ENCODE measurements around the gene EFNA3. TPM values are rescaled to one million over a fixed set of nuclear protein-coding genes. Genes with fewer than 3 reads are reported as not detected.

The EFNA3 gene
- polyA plus RNA-seq, 1 donor from 2014 or later: 12.2 TPM

- H3K79me2 ChIP-seq (replicated peaks; ENCODE audit: insufficient read depth, low read length): no peaks in the 10 kb centered on the region
- no peak overlapping the region for H2AFZ ChIP-seq (ENCODE audit: low read depth, low read length)
- H4K20me1 ChIP-seq (ENCODE audit: insufficient read depth): no peaks in the 10 kb centered on the region
- no peak for TF ChIP-seq TAF1 (IDR thresholded peaks at IDR 0.05; ENCODE audit: low read depth)
- no peak for TF ChIP-seq CTCF (IDR thresholded peaks at IDR 0.05; ENCODE audit: poor library complexity, severe bottlenecking)
- no peak for TF ChIP-seq EZH2 (IDR thresholded peaks at IDR 0.05; ENCODE audit: borderline replicate concordance, insufficient read depth, low read length, poor library complexity, severe bottlenecking)
- no peak for TF ChIP-seq EP300 (conservative IDR thresholded peaks at IDR 0.05; ENCODE audit: poor library complexity, severe bottlenecking)
- no peak for TF ChIP-seq POLR2AphosphoS5 (IDR thresholded peaks at IDR 0.05)
- no peak for TF ChIP-seq REST (IDR thresholded peaks at IDR 0.05; ENCODE audit: borderline replicate concordance)
- no peak for TF ChIP-seq SMC3 (conservative IDR thresholded peaks at IDR 0.05; ENCODE audit: poor library complexity)
- TF ChIP-seq MXI1 (conservative IDR thresholded peaks at IDR 0.05; ENCODE audit: poor library complexity, severe bottlenecking): no peak
- no peak for TF ChIP-seq RAD21 (conservative IDR thresholded peaks at IDR 0.05)
- no peak overlapping the region for H3K9ac ChIP-seq (ENCODE audit: low read length)
- H3K27ac ChIP-seq (ENCODE audit: low read length): no peak overlapping the region
- H3K4me3 ChIP-seq (ENCODE audit: low read length): no peak overlapping the region
- no peak overlapping the region for H3K4me2 ChIP-seq (ENCODE audit: low read length)
- H3F3A ChIP-seq (ENCODE audit: insufficient read depth, low read length, poor library complexity, severe bottlenecking): no peaks in the 10 kb centered on the region
- H3K9me2 ChIP-seq (ENCODE audit: insufficient read depth, low read length): no peaks in the 10 kb centered on the region
- no peaks in the 10 kb centered on the region for H3K27me3 ChIP-seq (ENCODE audit: insufficient read depth, low read depth, low read length)
- no peaks in the 10 kb centered on the region for H3K9me3 ChIP-seq (ENCODE audit: low read length)
- H3K36me3 ChIP-seq (ENCODE audit: insufficient read depth, low read length): no peaks in the 10 kb centered on the region
Measured at GRCh38 chr1:155107309-155108264, 28.9 kb downstream of the EFNA3 start.

- Histone ChIP-seq H3K4me3 (ENCODE audit: low read length) (no peak overlapping the region), H3K4me2 (ENCODE audit: low read length) (no peak overlapping the region), H3K27ac (ENCODE audit: low read length) (no peak overlapping the region), H2AFZ (ENCODE audit: low read depth, low read length) (no peak overlapping the region), H3K9me3 (ENCODE audit: low read length) (no peaks in the 10 kb centered on the region), H3F3A (ENCODE audit: insufficient read depth, low read length, poor library complexity, severe bottlenecking) (no peaks in the 10 kb centered on the region), H3K9ac (ENCODE audit: low read length) (no peak overlapping the region), H4K20me1 (ENCODE audit: insufficient read depth) (no peaks in the 10 kb centered on the region), H3K27me3 (ENCODE audit: insufficient read depth, low read depth, low read length) (no peaks in the 10 kb centered on the region), H3K36me3 (ENCODE audit: insufficient read depth, low read length) (no peaks in the 10 kb centered on the region), H3K79me2 (replicated peaks; ENCODE audit: insufficient read depth, low read length) (no peaks in the 10 kb centered on the region), H3K9me2 (ENCODE audit: insufficient read depth, low read length) (no peaks in the 10 kb centered on the region)
- TF ChIP-seq CTCF (IDR thresholded peaks at IDR 0.05; ENCODE audit: poor library complexity, severe bottlenecking) (no peak), EP300 (conservative IDR thresholded peaks at IDR 0.05; ENCODE audit: poor library complexity, severe bottlenecking) (no peak), POLR2AphosphoS5 (IDR thresholded peaks at IDR 0.05) (no peak), RAD21 (conservative IDR thresholded peaks at IDR 0.05) (no peak), EZH2 (IDR thresholded peaks at IDR 0.05; ENCODE audit: borderline replicate concordance, insufficient read depth, low read length, poor library complexity, severe bottlenecking) (no peak), REST (IDR thresholded peaks at IDR 0.05; ENCODE audit: borderline replicate concordance) (no peak), TAF1 (IDR thresholded peaks at IDR 0.05; ENCODE audit: low read depth) (no peak), MXI1 (conservative IDR thresholded peaks at IDR 0.05; ENCODE audit: poor library complexity, severe bottlenecking) (no peak)
Measured at GRCh38 chr1:155108296-155108695, 29.7 kb downstream of the EFNA3 start.

Measured in neural cell (in vitro differentiated cells).